MM.1S (cell line): ENCODE measurements around the gene TRAM2.
A peak's percentile ranks its signal among the peaks of the same experiment; 100 is the strongest.

Experiments
- DNase-seq: peaks from one replicate; pipeline ENCODE4 v3.0.0-alpha.2; 2015
- H2AFZ ChIP-seq: fragments of 300-600 bp; sonication (generic); 2 replicates; pipeline ENCODE4 v1.6.0; 2016; ENCODE audit warnings: antibody characterized with exemption, low read length
- H3F3A ChIP-seq: fragments of 300-600 bp; sonication (generic); 2 replicates; pipeline ENCODE4 v1.6.1; 2016; ENCODE audit warnings: mild to moderate bottlenecking, antibody characterized with exemption, low read length, moderate library complexity, mixed read lengths; ENCODE audit not compliant: insufficient read depth
- H3K27ac ChIP-seq: fragments of 300-600 bp; sonication (generic); 2 replicates; pipeline ENCODE4 v1.5.1; 2016; ENCODE audit warnings: mild to moderate bottlenecking, low read length
- H3K27me3 ChIP-seq: fragments of 300-600 bp; sonication (generic); replicated peaks from 2 replicates; pipeline ENCODE4 v1.6.0; 2016; ENCODE audit warnings: low read length; ENCODE audit not compliant: insufficient read depth
- H3K36me3 ChIP-seq: fragments of 300-600 bp; sonication (generic); replicated peaks from 2 replicates; pipeline ENCODE4 v1.6.1; 2016; ENCODE audit warnings: mild to moderate bottlenecking, low read length, mixed read lengths; ENCODE audit not compliant: insufficient read depth
- H3K4me1 ChIP-seq: fragments of 300-600 bp; sonication (generic); 2 replicates; pipeline ENCODE4 v1.6.1; 2016; ENCODE audit warnings: low read length, mixed read lengths
- H3K4me2 ChIP-seq: fragments of 300-600 bp; sonication (generic); 2 replicates; pipeline ENCODE4 v1.6.0; 2016; ENCODE audit warnings: low read depth, low read length
- H3K4me3 ChIP-seq: fragments of 300-600 bp; sonication (generic); 2 replicates; pipeline ENCODE4 v1.5.1; 2016; ENCODE audit warnings: low read length, mixed read lengths
- H3K79me2 ChIP-seq: fragments of 300-600 bp; sonication (generic); 2 replicates; pipeline ENCODE4 v1.6.1; 2016; ENCODE audit warnings: mixed run types, low read length, mixed read lengths
- H3K9ac ChIP-seq: fragments of 300-600 bp; sonication (generic); 2 replicates; pipeline ENCODE4 v1.6.1; 2016; ENCODE audit warnings: low read length, mixed read lengths
- H3K9me2 ChIP-seq: fragments of 300-600 bp; sonication (generic); replicated peaks from 2 replicates; pipeline ENCODE4 v1.6.1; 2016; ENCODE audit warnings: mild to moderate bottlenecking, low read length, mixed read lengths; ENCODE audit not compliant: insufficient read depth
- H3K9me3 ChIP-seq: fragments of 300-600 bp; sonication (generic); replicated peaks from 2 replicates; pipeline ENCODE4 v1.6.1; 2016; ENCODE audit warnings: mild to moderate bottlenecking, low read length, mixed read lengths; ENCODE audit not compliant: insufficient read depth
- H4K20me1 ChIP-seq: fragments of 300-600 bp; sonication (generic); 2 replicates; pipeline ENCODE4 v1.6.1; 2016; ENCODE audit warnings: mild to moderate bottlenecking, low read length, moderate library complexity, mixed read lengths; ENCODE audit not compliant: insufficient read depth
- CTCF ChIP-seq: fragments of 300-600 bp; sonication (generic); IDR thresholded peaks from 2 replicates; pipeline ENCODE4 v1.5.1; 2016; ENCODE audit warnings: antibody characterized with exemption, low read length, mixed read lengths
- EZH2 ChIP-seq: fragments of 300-600 bp; sonication (generic); optimal IDR thresholded peaks from 2 replicates; pipeline ENCODE3; 2017; ENCODE audit warnings: low read depth, mild to moderate bottlenecking, antibody characterized with exemption, low read length, mixed read lengths
- EZH2phosphoT487 ChIP-seq: fragments of 300-600 bp; sonication (generic); IDR thresholded peaks from 2 replicates; pipeline ENCODE4 v1.6.1; 2018; ENCODE audit warnings: antibody characterized with exemption, low read length

TRAM2 gene

DNA sequence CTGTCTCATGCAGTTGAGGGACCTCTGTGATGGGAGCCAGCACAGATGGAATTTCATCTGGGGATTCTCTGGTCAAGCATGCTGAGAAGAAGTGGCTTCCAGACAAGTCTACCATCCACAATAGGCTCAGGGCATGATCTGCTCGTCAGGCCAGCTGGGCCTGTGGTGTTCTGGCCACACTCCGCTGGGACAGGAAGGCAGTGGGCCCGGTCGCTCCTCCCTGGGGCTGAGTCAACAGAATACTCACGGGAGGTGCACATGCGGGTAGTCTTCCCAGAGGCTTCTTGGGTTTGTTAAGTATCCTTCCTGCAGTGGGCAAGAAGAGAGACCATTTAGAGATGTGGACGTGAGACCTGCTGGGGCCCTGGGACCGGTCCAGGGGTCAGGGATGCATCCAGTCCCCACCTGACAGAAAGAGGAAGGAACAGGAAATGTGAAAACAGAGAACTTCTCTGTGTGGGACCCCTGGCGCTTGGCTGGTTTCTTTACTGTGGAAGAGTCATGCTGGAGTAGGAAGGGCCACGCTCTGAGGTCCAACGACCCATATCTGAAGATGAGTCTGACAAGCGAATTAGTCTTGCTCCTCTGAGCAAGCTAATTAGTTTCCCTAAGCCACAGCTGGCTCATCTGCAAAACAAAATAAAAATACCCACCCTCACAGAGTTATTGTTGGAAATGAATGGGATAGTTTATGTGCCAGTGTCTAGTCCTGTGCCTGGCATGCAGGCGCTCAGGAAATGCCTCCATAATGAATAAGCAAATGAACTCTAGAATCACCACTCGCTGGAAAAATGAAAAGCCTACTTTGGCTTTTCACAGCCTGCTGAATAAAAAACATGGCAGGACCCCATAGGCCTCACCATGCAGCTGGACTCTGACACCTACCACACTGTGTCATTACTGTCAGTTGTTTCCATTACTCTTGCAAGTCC is 67.3 kb downstream of the TRAM2 start:
- Histone ChIP-seq H3K36me3 (peaks cover 60% of the 10 kb centered on the region), H3K27ac (no peak overlapping the region), H3K9me3 (no peaks in the 10 kb centered on the region), H3K9ac (no peak overlapping the region), H3K79me2 (peaks cover 93% of the 10 kb centered on the region), H3K4me1 (0 out of 2 replicates have a peak, but pooled peaks cover 2% of the 10 kb centered on the region), H3K4me2 (no peak overlapping the region), H4K20me1 (no peaks in the 10 kb centered on the region), H2AFZ (no peak overlapping the region), H3K9me2 (no peaks in the 10 kb centered on the region), H3K4me3 (no peak overlapping the region), H3K27me3 (no peaks in the 10 kb centered on the region), H3F3A (peaks cover 22% of the 10 kb centered on the region; the same call in 1 of the 2 replicates)
- TF ChIP-seq CTCF (no peak), EZH2 (no peak), EZH2phosphoT487 (no peak)
- no peak for DNase-seq

DNA sequence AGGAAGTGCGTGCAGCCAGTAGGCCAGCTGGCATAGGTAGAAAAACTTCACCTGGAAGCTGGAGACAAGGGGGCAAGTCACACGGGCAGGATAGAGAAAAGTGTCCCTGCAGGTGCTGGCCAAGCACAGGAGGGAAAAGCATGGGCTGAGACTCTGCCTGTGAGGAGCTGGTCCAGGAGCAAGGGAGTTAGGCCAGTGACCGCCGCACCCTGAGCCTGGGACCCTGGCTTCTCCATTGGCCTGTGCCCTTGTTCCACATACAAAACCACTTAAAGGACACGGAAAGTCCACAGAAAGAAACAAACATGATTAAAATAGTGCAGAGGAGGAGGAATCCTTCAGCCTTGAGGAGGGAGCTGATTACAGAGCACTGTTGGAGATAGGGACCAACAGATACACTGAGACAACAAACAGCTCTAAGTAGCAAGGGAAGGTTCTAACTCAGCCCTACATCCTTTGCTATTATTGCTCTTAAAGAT is 68.6 kb downstream of the TRAM2 start:
- no peaks in the 10 kb centered on the region for H3K9me2 ChIP-seq
- H3K9ac ChIP-seq: no peak overlapping the region
- H2AFZ ChIP-seq: no peak overlapping the region
- H3K4me1 ChIP-seq: 0 out of 2 replicates have a peak, but pooled peaks cover 2% of the 10 kb centered on the region
- H3F3A ChIP-seq: peaks cover 23% of the 10 kb centered on the region; the same call in 1 of the 2 replicates
- peak overlapping the region; percentile 9; the same call in 1 of the 2 replicates for H3K27ac ChIP-seq
- H3K4me2 ChIP-seq: no peak overlapping the region
- no peaks in the 10 kb centered on the region for H3K9me3 ChIP-seq
- H4K20me1 ChIP-seq: no peaks in the 10 kb centered on the region
- DNase-seq: no peak
- H3K27me3 ChIP-seq: no peaks in the 10 kb centered on the region
- peaks cover 55% of the 10 kb centered on the region for H3K36me3 ChIP-seq
- H3K79me2 ChIP-seq: peaks cover 93% of the 10 kb centered on the region
- TF ChIP-seq EZH2 (no peak), EZH2phosphoT487 (no peak), CTCF (no peak)
- H3K4me3 ChIP-seq: no peak overlapping the region

DNA sequence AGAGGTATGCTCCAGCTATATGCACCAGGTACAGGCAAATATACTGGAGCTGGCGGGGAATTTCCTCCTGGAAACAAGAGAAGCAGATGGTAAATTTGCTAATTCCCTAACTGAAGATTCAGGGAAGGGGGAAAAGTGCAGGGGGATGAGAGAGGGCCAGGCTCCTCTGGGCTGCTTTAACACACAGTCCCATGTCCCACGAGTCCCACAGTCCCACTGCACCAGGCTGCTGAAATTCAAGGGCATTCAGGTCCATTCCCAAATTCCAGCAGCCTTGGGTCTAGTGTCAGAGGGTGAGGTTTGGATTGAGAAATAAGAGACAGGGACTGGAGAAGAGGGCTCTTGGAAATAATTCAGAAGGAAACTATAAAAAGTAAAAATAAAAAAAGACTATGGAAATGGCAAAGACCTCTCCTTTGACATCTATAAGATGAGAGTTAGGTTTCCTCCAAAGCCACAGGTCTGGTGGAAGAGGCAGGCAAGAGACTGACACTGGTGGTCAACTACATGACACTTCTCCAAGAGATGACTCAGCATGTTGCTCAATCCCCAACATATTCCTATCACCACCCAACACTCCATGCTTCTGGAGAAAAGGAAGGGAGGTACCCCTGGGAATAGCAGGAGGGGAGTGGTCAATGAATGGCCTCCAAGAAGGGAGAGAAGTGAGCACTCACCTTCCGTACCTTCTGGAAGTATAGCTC is 69.2 kb downstream of the TRAM2 start:
- no peaks in the 10 kb centered on the region for H3K9me2 ChIP-seq
- peaks cover 23% of the 10 kb centered on the region for H3F3A ChIP-seq
- H4K20me1 ChIP-seq: no peaks in the 10 kb centered on the region
- no peak overlapping the region for H3K9ac ChIP-seq
- no peaks in the 10 kb centered on the region for H3K27me3 ChIP-seq
- H3K27ac ChIP-seq: peak overlapping the region; percentile 9; the same call in 1 of the 2 replicates
- H3K36me3 ChIP-seq: peaks cover 59% of the 10 kb centered on the region
- H3K4me3 ChIP-seq: no peak overlapping the region
- TF ChIP-seq EZH2phosphoT487 (no peak), EZH2 (no peak), CTCF (no peak)
- 0 out of 2 replicates have a peak, but pooled peaks cover 6% of the 10 kb centered on the region for H3K4me1 ChIP-seq
- H3K4me2 ChIP-seq: no peak overlapping the region
- DNase-seq: no peak
- H3K9me3 ChIP-seq: no peaks in the 10 kb centered on the region
- no peak overlapping the region for H2AFZ ChIP-seq
- H3K79me2 ChIP-seq: peaks cover 91% of the 10 kb centered on the region
